Superior temporal gyrus (tissue), 1 donor: ENCODE results near the gene CEP57L1.
A peak's percentile ranks its signal among the peaks of the same experiment; 100 is the strongest.

ENCODE experiments used
- DNase-seq: peaks from one replicate; pipeline ENCODE4 v3.0.0-alpha.2; 2016; ENCODE audit errors: extremely low spot score

Gene CEP57L1

DNA sequence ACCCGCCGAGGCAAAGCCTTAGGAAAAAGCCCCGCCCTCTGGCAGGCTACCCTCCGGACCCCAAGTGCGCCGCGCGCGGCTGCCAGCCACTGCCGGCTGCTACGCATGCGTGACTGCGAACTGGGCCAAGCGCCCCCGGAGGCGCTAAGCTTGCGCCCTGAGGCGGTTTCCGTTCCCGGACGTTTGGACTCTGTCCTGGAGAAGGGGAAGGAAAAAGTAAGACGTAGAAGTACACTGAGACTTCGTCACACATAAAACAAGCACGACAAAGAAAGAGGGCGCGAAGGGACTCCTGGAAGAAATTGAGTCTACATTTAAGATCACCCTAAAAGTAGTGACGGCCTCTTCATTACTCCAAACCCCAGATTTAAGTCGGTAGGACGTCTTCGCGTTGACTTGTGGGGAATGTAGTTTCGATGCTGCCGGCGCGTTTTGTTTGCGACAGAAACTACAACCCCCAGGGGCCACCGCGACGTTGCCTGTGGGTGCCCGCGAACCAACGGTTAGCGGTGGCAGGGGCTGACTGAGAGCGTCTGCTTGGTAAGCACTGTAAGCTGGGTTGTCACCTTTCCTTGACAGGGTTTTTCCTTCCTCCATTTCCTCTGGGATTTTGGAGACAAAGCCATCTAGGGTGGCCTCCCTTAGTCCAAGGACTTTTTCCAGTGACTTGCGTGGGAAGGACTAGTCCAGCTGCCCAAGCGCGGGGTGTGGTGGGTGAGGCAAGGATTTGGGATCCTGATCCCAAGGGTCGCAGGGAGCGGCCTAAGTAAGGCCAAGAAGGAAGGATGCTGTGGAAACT is at the start of gene CEP57L1:
Gene CEP57L1 (plus strand): TSS at position 472 of the 799 bp plus-strand sequence. CDS start 49,715 bp downstream, outside the sequence.
- DNase-seq = peak; percentile 98

DNA sequence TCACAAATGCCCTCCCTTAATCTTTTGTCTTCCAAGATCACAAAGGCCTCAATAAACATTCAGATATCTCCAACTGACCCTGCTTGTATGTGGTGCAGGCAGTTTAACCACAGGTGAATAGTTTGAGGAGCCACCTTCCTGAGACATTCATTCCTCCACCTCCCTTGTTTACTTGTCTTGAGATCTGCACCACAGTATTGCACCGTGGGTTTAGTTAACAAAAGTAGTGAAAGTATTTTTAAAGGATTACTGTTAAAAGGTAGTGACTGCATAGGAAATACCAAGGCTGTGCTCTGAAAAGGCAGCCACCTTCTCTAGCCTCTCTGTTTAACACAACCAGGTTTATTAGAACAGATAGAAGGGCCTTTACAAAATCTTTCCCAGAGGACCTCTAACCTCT is 47.1 kb upstream of the CEP57L1 start:
- DNase-seq = no peak

- DNase-seq = no peak
Measured at GRCh38 chr6:109048670-109049415, 46.5 kb upstream of the CEP57L1 start.

- DNase-seq = peak; percentile 79
Measured at GRCh38 chr6:109050012-109050411, 45.3 kb upstream of the CEP57L1 start.

DNA sequence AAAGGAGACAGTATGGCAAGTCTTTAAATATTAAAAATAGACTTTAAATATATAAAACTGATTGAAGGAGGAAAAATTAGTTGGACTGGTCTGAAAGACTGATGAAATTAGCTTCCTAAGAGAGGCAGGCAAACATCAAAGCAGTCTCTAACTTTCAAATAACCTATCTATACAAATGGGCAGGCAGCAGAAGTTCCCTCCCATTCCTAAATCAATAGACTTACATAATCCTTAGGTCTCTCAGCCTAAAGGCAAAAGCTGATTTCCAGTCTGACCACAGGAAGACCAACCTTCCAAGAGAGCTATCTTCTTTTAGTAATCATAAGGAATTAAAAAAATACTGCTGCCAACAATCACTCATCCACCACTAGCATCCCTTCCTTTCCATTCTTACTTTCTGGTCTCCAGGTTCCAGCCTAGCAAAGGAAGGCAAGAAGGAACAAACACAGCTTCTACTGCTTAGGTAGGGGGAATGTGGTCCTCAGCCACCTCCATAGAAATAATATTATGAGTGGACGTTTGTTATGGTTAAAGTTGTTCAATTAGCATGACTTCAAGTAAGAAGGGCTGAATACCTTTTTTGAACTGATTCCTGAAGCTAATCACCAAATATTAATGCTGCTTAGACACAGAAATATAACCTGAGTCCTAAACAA is 44.7 kb upstream of the CEP57L1 start:
- no peak for DNase-seq

DNA sequence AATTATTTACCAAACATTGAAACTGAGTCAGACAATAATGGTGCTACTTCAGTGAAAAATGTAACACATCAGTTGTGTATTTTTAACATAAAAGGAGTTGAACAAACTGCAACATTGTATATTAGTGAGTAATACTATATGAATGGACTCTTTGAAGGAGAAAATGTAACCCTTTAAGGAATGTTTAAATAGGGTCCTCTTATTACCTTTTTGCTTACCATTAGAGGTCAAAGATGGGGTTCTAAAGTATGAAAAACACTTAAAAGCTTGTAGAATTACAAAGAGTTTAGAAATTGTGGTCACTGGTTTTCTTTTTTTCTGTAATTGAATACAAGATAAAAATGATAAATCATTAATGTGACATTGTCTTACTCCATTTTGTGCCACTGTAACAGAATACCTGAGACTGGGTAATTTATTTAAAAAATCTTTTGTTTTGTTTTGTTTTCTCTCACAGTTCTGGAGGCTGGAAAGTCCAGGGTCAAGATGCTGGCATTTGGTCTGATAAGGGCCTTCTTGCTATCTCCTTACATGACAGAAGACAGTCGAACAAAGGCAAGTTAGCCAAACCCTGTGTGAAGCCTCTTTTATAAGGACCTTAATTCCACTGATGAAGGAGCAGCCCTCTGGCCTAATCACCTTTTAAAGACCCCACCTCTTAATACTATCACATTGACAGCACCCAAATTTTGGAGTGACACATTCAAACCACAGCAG is 43.8 kb upstream of the CEP57L1 start:
- no peak for DNase-seq

GRCh38 chr6:109052018-109052651 is 43.2 kb upstream of the CEP57L1 start:
- DNase-seq = no peak

DNA sequence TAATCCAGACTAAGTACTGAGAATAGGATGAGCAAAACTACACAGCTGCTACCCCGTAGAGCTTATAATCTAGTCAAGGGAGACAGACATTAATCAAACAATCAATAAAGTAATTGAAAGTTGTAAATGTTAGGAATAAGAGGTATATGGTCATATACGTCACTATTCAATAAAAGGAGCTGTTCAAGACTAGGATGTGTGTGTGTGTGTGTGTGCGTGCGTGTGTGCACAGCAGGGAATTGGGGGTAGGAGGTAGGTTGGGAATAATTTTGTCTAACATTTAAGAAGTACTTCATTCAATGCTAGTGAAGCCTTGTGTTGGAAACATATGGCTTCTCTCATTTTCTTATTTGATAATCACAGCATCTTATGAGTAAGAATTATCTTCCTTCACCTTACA is 42.5 kb upstream of the CEP57L1 start:
- no peak for DNase-seq

DNA sequence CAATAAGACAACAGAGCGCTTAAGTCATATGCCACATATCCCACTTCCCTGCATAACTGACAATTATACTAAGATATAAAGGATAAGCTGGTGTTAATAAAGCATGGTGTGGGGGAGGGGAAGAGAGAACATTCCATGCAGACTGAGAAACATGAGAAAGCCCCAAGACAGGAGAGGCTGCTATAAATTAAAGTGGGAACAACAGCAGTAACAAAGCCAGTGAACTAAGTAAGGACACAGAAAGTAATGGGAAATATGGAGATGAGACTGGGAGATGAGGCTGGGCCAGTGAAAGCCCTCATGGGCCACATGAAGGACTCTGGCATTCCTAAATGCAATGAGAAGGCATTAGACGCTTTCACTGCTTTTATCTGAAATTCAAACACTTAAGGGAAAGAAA is 42.0 kb upstream of the CEP57L1 start:
- no peak for DNase-seq

GRCh38 chr6:109055771-109056235 is 39.5 kb upstream of the CEP57L1 start:
- DNase-seq = no peak

- no peak for DNase-seq
Measured at GRCh38 chr6:109056661-109057060, 38.6 kb upstream of the CEP57L1 start.

DNA sequence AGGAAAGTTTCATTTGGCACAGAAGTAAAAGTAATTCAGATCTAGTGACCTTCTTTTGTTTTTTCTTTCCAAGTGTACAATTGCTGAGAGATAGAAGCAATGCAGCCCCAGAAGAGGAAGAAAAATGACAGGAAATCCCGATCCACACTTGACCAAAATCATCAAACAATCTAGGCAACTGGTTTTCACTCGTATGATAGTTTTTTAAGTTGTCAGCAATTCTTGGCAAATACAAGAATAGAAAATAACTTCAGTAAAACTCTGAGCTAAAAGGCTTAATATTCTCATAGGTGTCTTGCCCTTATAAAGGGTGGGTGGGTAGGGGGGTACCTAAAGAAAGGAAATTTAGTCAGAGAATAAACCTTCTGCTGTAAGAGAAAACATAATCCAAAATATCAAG is 36.7 kb upstream of the CEP57L1 start:
- no peak for DNase-seq

DNA sequence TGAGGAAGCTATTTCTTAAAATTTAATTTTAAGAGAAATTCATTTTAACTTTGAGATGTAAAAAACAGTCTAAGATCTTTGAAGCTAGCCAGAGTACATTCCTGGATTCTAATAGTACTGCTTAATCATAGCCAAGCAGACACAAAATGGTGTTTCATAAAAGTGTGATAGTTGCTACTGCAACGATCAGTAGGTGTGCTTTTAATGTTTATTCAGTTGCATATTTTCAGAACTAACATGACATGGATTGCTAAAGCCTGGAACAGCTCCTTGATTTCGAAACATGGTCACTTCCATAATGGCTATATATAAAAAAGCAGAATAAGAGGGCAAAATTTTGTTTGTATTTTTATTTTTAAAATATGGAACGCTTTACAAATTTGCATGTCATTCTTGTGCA is 36.2 kb upstream of the CEP57L1 start:
- DNase-seq = no peak

- DNase-seq = no peak
Measured at GRCh38 chr6:109059571-109060021, 35.7 kb upstream of the CEP57L1 start.

- no peak for DNase-seq
Measured at GRCh38 chr6:109060571-109060970, 34.7 kb upstream of the CEP57L1 start.

GRCh38 chr6:109062216-109062615 is 33.1 kb upstream of the CEP57L1 start:
- no peak for DNase-seq

- no peak for DNase-seq
Measured at GRCh38 chr6:109062767-109063352, 32.4 kb upstream of the CEP57L1 start.

DNA sequence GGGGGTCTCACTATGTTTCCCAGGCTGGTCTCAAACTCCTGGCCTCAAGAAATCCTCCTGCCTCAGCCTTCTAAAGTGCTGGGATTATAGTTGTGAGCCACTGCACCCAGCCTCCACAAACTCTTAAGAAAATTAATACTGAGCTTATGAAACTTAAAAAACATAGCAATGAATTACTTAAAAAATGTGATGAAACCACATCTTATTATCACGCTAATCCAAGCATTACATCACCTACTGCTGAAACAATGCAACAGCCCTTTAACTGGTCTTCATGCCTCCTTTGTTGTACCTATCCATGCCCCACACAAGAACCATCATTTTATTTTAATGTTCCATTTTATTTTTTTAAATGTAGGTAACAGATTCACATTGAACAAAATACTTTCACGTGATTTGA is 25.6 kb upstream of the CEP57L1 start:
- no peak for DNase-seq

DNA sequence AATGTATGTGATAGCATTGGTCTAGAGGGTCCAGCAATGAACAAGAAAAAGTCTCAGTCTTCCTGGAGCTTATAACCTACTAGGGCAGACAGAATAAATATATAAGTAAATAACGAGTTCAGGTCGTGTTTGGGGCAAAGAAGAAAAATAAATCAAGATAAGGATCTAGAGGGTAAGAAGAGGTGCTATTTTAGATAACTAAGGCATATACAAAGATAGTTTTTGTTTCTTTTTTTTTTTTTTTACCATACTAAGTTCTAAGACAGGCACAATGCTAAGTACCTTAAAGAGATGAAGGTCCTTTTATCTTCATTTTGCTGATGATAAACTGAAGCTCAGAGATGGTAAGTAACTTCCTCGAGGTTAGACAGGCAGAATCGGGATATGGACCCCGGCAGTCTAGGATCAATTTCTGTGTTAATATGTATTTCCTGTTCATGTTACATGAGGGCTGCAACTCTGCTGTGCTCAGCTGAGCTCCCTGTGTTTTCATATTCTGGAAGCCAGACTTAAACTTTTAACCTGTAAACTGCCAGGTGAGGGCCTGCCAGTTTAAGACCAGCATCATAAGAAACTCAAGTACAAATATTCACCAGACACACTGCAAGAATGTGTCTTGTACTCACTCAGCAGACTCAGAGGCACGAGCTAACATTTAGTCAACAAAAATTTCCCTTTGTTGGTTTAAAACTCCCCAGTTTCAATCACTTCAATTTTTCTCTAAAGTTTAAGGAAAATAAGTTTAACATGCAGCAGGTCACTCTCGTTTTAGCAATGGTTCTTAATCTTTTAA is 24.0 kb upstream of the CEP57L1 start:
- no peak for DNase-seq
